ENCODE data around the gene ALKBH8.

DNA sequence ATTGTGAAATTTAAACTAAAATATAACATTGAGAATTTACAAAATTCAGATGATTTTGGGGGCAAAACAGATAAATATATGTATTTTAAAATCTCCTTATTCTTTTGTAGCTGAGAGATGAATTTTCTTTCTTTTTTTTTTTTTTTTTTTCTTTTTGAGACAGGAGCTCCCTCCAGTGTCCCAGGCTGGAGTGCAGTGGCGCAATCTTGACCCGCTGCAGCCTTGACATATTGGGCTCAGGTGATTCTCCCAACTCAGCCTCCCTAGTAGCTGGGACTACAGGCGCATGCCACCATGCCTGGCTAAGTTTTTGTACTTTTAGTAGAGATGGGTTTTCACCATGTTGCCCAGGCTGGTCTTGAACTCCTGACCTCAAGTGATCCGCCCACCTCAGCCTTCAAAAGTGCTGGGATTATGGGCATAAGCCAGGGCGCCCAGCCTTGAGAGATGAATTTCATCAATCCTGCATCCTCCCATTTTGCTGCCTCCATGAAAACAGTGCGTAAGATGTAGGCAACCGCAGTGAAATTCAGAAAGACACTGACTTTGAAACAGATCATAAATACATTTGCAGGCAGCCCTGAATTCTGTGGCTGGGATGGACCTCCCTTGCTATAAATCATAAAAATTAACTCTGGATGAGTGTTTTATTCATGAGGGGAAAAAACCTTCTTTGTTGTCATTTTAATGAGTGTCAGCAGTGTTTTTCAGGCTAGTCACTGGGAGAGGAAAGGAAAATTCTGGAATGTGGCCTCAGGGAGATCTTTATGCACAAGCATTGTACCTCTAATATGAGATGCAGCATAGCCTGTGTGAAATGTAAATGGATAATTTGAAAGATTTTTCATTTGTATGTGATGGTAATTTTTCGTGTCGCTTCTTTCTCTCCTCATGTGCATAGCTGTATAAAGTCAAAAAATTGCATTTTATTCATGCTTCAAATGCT lies 39.8 kb upstream of the ALKBH8 start:
- TF ChIP-seq YY1 (IDR thresholded peaks at IDR 0.05; ENCODE audit: insufficient read depth, insufficient read length) = no peak
- no peak for TF ChIP-seq SUZ12 (IDR thresholded peaks at IDR 0.05; ENCODE audit: extremely low read depth, insufficient read depth, insufficient read length)
